ENCODE measurements around the gene MRPL48.
"Not testable (repeated sequence)": the region's sequence is repeated elsewhere in the genome, so short reads cannot be mapped to it uniquely, and the experiment has no call there.

Gene MRPL48

DNA sequence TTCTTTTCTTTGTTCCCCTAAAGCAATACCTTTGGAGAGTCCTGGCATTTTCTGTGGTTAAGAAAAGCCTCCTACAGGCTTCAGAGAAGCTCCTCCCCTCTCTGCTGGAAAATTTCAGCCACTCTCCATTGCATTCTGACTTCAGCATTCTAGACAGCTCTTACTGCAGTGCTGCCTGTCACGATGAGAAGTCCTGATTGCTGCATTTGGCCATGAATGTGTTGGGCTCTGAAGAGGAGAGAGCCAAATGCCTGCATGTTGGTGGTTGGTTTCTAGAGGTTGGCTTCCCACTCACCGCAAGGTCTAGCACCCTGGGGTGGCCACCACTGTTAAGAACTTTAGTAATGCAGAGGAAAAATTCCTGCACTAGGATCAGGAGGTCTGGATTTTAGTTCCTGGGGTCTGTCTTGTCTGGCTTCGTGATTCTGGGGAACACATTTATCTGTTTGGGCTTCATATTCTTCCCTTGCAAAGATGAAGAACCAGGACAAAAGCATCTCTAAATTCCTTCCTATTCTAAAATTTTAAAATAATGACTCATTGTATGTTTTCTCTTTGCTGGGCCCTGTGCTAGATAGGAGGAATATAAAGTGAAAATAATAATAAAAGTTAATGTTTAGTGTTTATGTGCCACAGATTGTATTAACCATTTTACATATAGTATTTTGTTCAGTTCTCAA lies 50.9 kb downstream of the MRPL48 start:
- DNase-seq (ENCODE audit: low read depth in 2 of 2) = no peak

DNA sequence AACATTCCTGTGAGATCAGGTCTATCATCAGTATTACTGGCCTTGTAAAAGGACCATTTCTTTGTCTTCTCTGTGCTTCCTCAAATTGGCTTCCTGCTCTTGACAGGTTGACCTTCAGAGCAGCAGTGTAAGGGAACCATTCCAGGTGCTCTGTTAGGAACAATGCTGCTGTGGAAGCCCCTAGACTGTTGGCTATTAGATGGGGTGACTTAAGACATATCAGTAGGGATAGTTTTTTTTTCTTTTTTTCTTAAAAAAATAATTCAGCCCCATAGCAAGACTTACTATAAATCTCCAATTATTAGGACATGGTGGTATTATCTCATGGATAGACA lies 51.4 kb downstream of the MRPL48 start:
- DNase-seq (ENCODE audit: low read depth in 2 of 2) = no peak

DNA sequence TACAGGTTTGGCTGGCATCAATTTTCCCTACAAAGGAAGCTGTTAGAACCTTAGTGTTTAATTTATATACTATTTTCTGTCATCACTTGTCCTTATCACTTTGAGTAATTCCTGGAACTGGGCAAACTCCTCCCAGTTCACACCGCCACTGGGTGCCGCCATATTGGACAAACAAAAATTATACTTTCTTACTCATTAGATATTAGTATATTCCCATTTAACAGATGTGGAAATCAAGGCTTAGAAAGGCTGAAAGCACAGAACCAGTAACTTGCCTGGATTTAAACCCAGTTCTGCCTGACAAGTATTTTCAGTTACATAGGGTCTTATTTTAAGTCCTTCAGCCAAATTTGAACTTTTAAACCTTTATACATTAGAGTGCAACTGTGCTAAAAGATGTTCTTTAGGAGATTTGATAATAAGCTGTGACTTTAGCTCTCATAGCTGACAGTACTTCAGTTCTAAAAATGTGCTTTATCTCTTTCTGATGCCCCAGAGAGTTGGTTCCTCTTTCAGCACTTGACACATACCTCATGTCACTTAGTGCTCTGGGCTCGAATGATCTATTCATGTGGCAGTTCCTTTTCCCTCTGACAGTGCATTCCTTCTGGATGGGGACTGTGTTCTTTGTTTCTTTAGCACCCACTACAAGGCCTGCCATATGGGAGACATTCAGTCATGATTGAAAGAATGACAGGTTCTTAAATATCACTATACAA lies 63.5 kb downstream of the MRPL48 start:
- DNase-seq (ENCODE audit: low read depth in 2 of 2) = no peak

DNA sequence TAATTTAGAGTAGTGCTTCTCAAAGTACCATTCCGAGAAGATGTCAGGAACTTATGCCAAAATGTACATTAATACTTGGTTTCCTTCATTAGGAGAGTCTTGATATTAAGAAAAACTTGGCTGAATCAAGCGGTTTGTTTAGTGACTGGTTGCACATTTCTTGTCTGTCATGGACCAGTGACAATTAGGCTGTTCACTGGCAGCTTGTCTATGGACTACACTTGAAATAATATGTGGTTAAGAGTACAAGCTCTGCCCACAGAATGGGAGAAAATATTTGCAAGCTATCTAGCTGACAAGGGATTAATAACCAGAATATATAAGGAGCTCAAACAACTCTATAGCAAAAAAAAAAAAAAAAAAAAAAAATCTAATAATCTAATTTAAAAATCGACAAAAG lies 64.4 kb downstream of the MRPL48 start:
- no peak for DNase-seq (ENCODE audit: low read depth in 2 of 2)

DNA sequence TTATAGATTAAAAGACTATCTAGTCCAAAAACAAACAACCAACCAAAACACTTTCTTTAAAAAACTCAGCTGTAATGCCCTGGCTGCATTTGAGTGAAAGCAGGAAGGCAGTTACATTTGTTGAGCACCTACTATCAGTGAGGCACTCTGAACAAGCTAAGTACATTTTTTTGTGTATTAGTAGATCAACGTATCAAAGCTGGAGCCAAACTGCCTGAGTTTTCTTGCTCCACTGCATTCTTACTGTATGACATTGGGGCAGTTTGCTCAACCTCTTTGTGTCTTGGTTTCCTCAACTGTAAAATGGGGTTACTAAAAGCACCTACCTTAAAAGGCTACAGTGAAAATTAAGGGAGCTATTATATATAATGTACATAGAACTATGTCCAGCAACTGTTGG lies 67.0 kb downstream of the MRPL48 start:
- no peak for DNase-seq (ENCODE audit: low read depth in 2 of 2)

DNA sequence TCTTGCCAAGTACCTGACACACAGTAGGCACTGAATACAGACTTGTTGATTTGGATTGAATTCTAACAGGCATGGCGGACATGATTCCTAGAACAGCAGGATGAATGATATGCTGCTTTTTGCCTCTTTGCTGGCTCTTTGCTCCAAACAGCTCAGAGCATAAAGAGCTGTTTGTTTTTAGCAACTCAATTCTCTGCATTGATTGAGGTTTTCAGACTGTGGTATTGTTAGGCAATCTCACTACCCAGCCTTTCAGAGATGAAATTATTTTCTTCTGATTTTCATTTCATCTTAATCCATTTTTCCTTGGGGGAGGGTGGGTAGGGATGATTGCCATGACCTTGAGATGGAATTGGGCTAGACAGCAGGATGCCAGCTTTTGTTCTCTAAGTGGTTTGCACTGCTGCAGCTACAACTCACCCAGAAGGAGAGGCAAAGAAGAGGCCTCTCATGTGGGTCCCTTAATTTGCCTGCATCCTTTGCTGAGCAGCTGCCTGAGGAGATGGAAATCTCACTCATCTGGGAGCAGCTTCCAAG lies 68.4 kb downstream of the MRPL48 start:
- no peak for DNase-seq (ENCODE audit: low read depth in 2 of 2)

DNA sequence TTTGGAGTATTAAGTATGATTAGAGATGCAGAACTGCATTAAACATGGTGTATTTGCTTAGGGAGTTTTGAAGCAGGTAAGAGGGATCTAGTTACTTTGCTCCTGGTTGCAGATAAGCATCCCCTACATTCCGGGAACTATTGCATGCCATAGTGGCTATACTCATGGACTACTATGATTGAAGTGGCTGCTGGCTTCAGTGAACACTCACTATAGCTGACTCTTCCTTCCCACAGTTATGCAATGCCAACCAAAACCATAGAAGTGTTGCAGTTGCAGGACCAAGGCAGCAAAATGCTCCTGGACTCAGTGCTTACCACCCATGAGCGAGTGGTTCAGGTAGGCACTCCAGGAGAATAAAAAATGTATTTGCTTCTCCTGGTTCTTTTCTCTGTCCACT lies 72.0 kb downstream of the MRPL48 start:
- DNase-seq (ENCODE audit: low read depth in 2 of 2) = no peak

DNA sequence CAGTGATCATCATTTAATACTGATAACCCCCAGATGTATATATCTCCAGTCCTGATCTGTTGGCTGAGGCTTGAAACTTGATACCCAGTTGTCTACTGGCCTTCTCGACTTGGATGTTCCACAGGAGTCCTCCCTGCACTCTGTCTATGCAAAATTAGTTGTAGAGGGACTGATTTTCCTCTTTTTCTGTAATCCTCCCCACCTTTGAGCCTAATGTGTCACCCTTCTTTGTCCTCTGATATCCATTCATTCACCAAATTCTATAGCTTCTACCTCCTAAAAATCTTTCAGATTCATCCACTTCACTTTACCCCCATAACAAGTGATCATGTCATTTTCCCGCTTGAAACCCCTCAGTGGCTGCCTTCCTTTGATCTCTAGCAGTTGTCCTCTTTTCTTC lies 72.5 kb downstream of the MRPL48 start:
- no peak for DNase-seq (ENCODE audit: low read depth in 2 of 2)

DNA sequence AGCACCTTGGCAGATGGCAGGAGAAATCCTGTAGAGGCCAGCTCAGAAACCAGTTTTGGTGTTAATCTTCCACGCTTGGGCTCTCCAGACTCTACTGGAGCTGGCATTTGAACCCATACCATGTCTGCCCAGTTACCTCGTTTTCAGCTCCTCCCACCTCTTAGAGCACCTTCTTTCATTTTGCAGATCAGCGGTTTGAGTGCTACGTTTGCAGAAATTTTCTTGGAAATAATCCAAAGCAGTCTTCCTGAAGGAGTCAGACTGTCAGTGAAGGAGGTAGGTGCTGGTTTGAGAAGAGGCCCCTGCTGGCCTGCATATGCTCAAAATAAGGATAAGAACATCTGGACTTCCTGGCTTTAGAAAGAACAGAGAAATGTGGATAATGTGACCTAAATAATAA lies 75.3 kb downstream of the MRPL48 start:
- DNase-seq (ENCODE audit: low read depth in 2 of 2) = no peak

DNA sequence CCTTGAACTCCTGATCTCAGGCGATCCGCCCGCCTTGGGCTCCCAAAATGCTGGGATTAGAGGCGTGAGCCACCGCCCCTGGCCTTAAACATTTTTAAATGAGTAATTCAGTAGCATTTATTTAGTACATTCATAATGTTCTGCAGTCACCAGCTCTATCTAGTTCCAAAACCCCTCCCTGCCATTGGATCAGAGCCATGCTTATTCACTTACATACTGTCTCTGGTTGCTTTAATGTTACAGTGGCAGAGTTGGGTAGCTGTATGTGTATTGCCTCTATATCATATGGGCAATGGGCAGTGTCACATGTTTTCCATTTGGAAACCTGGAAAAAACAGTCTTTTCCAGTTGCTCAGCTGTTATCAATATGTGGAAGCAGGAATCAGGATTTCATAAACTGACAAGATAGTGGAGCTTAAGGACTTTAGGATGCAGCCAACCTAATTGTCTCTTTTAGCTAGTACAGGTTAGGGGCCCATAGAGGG lies 78.5 kb downstream of the MRPL48 start:
- DNase-seq (ENCODE audit: low read depth in 2 of 2) = no peak

DNA sequence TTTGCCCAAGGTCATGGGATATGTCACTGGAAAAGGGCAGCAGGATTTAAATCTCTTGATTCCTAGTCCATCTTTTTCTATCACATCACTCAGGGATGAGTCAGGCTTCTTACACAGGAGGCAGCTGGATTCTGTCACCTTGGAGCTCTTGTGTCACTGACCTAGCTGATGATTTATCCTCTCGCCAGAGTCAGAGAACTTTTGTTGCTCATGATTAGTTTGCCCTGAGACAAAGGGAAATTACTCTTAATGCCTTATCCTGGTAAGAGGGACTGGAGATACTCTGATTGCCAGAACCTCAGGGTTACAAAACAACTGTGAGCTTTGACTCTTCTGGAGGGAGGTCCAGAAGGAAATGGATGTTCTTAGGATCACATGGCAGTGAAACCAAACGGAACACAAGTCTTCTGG lies 78.9 kb downstream of the MRPL48 start:
- no peak for DNase-seq (ENCODE audit: low read depth in 2 of 2)

DNA sequence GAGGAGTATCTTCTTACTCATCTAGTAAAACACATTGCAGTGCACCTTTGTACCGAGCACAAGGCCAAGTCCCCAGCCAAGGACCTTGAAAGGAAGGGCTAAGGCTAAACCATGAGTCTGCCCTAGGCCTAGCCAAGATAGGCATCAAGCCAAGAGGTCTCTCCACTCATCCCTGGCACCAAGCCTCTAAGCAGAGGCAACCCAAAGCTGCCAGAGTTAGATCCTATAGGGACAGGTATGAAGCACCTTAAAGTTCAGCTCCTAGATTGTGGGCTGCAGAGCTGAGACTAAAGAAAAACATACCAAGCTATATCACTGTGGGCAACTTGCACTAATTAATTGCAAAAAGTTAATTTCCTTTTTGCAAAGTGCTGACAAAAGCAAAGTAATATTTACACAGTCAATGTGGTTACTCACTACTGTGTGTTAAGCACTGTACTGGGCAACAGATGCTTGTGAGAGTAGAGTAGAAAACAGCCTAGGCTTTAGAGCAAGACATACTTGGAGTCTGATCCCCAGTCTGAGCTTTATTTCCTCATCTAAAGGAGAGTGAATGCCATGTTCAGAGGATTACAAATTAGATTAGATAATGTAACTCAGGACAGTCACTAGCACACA lies 81.8 kb downstream of the MRPL48 start:
- no peak for DNase-seq (ENCODE audit: low read depth in 2 of 2)

DNA sequence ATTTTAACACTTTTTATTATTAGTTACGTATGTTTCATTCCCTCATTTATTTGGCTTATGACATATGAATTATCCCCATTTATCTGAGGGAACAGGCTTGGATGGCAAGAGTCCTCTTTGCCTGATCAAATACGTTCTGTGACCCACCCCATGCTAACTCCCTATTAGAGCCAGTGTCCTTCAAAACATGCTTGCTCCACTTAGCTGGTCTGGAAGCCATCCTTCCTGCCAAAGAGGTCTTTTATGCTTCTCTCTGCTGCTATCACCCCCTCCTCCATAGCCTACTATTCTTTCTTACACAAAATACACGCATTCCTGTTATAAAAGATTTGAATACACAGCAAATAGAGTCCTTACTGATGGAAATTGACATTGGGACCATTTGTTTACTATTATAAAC lies 82.6 kb downstream of the MRPL48 start:
- no peak for DNase-seq (ENCODE audit: low read depth in 2 of 2)

DNA sequence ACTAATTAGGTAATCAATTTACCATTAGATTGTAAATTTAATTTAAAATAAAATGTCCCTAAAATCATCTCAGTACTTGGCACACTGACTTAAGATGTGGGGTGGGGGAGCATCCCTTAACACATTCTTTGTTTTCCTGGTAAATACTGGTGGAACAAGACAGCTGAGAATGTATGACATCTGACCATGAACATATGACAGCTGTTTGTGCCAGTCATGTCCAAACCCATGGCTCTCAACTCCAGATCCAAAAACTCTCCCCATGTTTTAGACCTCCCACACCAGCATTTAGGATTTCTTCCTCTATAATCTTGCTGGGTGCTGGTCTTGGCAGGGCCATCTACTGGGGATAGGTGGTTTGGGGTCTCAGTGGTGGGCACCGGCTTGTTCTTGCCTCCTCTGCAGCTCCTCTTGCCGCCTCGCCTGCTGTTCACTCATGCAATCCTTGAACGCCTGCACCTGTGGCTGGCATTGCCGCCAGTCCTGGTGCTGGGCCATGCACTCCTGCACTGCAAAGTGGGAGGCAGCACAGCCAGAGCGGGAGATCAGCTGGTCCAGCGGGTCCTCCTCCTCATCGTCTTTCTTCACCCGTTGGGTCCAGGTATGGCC lies 85.2 kb downstream of the MRPL48 start:
- no peak for DNase-seq (ENCODE audit: low read depth in 2 of 2)

DNA sequence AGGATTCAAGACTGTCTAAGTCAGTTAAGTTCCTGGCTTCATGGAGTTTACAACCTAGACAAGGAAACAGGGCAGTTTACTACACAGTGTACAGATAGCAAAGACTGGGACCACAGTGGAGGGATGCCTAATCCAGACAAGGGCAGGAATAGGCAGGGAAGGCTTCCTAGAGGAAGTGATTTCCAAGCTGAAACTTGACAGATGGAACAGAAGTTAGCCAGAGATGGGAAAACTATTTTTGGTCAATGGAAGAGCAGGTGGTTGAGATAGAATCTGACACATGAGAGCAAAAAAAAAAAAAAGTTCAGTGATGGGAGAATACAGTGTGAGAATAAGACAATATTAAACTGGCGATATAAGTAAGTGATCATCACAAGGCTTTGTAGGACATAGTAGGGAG lies 87.7 kb downstream of the MRPL48 start:
- DNase-seq (ENCODE audit: low read depth in 2 of 2) = no peak

DNA sequence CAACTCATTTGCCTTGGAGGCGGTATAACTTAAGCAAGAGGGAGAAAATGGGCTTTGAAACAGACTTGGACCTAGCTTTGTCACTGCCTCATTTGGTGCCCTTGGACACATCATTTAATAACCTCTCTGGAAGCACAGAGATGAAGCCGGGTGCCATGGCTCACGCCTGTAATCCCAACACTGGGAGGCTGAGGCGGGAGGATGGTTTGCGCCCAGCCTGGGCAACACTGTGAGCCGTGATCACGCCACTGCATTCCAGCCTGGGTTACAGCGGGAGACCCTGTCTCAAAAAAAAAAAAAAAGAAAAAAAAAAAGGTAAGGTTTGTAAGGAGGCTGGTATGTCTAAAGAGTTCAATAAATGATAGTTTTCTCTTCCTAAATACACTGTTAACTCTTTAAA lies 88.2 kb downstream of the MRPL48 start:
- DNase-seq (ENCODE audit: low read depth in 2 of 2) = no peak

DNA sequence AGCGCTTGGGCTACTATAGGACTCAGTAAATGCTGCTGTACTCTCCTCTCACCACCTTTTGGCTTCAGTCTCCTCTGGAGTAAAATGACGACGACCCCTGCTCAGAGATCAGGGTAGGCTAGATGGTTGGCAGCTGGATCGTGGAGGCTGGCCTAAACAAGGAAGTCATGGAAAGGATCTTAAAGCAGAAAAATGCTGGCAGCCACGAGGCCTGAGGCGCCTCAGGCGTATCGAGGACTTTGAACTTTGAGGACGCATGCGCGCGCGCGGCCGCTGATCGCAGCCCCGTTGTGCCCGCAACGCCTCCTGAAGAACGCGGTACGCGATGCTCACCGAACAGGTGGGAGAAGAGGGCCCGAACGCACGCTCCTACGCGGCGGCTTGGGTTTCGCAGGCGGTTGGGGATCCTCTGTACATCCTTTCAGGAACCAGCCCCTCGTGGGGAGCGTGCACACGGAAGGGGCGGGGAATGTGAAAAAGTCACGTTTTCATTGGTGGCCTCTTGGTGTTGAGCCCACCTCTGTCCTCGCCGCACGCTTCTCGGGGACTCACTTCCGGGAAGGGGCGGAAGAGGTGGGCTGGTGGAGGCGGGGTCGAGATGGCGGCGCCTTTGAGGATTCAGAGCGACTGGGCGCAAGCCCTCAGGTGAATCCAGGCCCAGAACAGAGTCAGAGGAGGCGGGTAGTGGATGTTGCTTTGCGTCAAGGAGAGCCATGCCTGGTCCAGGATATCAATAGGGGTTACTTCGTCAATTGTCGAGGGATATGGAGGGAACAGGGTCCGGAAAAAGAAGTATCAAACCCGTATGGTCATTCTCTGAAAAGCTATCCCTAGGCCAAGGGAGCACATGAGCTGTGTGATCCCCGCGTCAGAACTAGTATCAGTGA lies 89.0 kb downstream of the MRPL48 start, which contains the start of the genes COA4 and PAAF1:
TSS of gene COA4 (minus strand) at position 423 of the 887 bp plus-strand sequence. CDS start 3,468 bp downstream, outside the sequence.
TSS of gene PAAF1 (plus strand) at position 576 of the 887 bp plus-strand sequence. CDS start at position 599, 23 bp downstream.
- peak; percentile 90 to 91 for DNase-seq (ENCODE audit: low read depth in 2 of 2)

DNA sequence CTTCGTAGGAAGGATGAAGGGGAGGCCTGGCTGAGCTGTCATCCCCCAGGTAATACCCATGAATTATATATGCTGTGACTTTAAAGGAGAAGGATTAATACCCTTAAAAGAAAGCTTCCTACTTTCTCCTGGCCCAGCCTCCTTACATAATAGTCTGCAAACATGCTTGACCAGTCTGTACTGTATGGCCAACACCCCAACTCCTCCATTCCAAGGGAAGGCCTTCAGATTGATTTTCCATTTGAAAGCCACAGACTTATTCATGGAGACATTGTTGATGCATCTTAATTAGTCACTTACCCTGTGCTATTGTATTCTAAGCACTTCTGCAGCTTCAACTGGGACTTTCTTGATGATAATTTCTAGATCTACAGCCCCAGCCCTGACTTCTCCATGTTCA lies 91.1 kb downstream of the MRPL48 start:
- DNase-seq (ENCODE audit: low read depth in 2 of 2) = no peak

DNA sequence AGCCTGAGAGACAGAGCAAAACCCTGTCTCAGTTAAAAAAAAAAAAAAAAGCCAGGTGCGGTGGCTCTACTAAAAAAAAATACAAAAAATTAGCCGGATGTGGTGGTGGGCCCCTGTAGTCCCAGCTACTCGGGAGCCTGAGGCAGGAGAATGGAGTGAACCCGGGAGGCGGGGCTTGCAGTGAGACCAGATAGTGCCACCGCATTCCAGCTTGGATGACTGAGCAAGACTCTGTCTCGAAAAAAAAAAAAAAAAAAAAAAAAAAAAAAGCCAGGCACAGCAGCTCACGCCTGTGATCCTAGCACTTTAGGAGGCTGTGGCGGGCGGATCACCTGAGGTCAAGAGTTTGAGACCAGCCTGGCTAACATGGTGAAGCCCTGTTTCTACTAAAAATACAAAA lies 92.8 kb downstream of the MRPL48 start:
- DNase-seq (ENCODE audit: low read depth in 2 of 2) = not testable (repeated sequence)

DNA sequence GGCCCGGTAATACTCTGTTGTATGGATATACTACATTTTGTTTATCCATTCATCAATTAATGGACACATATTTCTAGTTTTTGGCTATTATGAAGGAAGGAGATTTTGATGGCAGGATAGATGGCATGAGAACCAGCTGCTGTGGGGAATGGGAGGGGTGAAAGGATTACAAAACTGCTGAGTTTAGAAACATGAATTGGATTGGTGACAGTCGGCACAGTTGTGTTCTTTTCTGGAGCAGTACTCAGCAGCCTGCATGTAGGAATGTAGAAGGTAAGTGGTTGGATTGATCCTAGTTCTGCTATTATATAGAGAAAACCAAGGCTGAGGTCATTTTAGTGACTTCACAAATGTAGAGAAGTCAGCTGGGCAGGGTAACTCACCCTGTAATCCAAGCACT lies 96.2 kb downstream of the MRPL48 start:
- no peak for DNase-seq (ENCODE audit: low read depth in 2 of 2)

DNA sequence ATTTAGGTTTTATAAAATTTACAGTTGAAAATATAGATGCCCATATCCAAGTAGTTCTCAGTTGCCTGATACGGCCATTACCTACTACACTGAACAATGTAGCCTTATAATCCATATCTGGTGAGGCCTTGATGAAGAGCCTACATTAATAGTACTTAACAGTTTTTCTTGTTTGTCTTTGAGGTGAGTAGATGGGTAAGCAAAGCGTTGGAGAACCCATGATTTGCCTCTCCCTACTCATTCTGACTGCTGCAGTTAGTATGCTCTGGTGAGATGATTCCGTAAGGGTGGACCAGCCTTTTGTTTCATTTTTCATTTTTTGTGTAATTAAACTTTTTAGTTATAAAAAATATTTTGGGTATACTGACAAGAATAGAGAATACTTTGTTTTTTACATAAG lies 100.6 kb downstream of the MRPL48 start:
- DNase-seq (ENCODE audit: low read depth in 2 of 2) = no peak

All from activated CD4-positive, alpha-beta T cell treated with anti-CD3 and anti-CD28 coated beads for 24 hours (primary cell).